Upper lobe of left lung (tissue), 4 donors: ENCODE results near the gene RBKS.

Experiments used
- EP300 ChIP-seq, 4 donors: sonication (generic); formaldehyde crosslinking; IDR thresholded peaks; one replicate each; pipeline ENCODE4 v1.5.1; 2017; ENCODE audit warnings: antibody characterized with exemption in 4 of 4, control low read depth in 2 of 4
- POLR2A ChIP-seq, 4 donors: fragments of 450-650 bp; IDR thresholded peaks; one replicate each; pipeline ENCODE4 v1.5.1; 2016 to 2017; ENCODE audit warnings: antibody characterized with exemption in 4 of 4, mild to moderate bottlenecking in 2 of 4
- TF ChIP-seq, protein P1 (sequence below), 6 experiments: fragments of 450-650 bp in 4 of 6; fragments of 200-600 bp in 2 of 6; sonication (generic) in 2 of 6; IDR thresholded peaks; one replicate each; pipeline ENCODE4 v1.5.1; 2016 to 2019; ENCODE audit warnings: antibody characterized with exemption in 6 of 6

DNA sequence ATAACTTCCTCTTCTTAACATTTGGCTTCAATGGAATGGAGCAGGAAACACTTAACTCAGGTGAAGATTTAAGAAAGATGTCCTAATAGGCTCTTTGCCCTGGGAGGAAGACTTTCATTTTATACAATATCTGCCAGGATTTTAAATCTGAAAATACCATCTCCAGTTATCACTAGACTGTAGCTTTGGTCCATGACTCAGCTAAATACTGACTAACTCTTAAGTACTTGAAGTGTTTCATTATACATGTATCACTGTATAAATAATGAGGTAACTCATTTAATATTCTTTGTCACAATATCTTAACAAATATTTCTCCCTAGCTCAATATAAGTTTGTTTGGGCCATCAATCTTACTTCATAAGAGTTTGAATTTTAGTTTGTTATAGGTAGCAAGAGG, 34.7 kb downstream of the RBKS start:
- TF ChIP-seq POLR2A (IDR thresholded peaks at IDR 0.05) (no peak), EP300 (IDR thresholded peaks at IDR 0.05) (no peak)
- TF ChIP-seq, protein P1, sequence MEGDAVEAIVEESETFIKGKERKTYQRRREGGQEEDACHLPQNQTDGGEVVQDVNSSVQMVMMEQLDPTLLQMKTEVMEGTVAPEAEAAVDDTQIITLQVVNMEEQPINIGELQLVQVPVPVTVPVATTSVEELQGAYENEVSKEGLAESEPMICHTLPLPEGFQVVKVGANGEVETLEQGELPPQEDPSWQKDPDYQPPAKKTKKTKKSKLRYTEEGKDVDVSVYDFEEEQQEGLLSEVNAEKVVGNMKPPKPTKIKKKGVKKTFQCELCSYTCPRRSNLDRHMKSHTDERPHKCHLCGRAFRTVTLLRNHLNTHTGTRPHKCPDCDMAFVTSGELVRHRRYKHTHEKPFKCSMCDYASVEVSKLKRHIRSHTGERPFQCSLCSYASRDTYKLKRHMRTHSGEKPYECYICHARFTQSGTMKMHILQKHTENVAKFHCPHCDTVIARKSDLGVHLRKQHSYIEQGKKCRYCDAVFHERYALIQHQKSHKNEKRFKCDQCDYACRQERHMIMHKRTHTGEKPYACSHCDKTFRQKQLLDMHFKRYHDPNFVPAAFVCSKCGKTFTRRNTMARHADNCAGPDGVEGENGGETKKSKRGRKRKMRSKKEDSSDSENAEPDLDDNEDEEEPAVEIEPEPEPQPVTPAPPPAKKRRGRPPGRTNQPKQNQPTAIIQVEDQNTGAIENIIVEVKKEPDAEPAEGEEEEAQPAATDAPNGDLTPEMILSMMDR (IDR thresholded peaks at IDR 0.05) = no peak
